HG03103 (cell line): ENCODE results near the gene AKAP11.

Experiments
- ATAC-seq: cut with Tn5 transposase; IDR thresholded peaks from one replicate; pipeline ENCODE4 v1.9.1; 2021; ENCODE audit warnings: low read depth; ENCODE audit not compliant: unreplicated experiment

Gene AKAP11

GRCh38 chr13:42274386-42275097 lies 2.6 kb downstream of the AKAP11 start:
- ATAC-seq, result no peak

- ATAC-seq, result peak; percentile 32
These were observed 3.1 kb downstream of the AKAP11 start for GRCh38 chr13:42275098-42275471.

DNA sequence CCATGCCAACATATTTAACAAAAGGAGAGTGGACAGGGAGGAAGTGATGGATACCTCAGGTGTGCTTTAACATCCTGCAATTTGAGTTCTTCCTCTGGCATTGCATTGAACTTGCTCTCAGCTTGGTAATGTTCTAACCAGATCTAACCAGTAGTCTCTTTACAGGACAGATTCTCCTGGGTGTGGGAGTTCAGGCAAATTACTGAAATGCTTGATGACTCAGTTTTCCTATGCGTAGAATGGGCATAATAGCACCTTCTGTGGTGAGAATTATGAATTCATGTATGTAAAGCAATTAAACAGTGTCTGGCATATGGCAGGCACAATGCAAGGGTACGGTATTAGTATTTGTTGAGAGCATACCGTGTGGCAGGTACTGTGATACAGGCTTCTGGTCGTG lies 3.6 kb downstream of the AKAP11 start:
- no peak for ATAC-seq

GRCh38 chr13:42276683-42277082 lies 4.7 kb downstream of the AKAP11 start:
- no peak for ATAC-seq

DNA sequence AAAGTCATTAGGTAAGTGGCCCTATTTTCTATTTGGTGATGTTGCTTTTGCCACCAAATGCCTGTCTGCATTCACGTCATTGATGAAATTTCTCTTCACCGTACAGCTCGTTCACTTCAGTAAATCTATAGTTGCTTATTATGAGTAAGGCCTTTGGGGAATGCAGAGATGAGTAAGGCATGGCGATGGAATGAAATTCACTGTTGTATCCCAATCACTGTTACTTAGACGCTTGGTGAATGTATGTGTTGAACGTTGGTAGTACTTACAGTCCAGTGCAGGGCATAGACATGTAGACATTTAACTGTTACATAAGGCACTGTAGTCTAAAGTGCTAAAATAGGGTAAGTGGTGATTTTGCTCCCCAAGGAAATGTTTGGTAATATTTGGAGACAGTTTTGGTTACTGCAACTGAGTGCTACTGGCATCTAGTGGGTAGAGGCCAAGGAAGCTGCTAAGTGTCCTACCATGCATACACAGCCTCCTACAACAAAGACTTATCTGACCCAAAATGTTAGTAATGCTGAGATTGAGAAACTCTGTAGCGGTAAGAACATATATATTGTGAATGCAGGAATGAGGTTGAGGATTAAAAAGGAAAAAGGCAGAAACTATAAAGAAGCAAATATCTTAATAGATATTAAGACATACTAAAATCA lies 5.8 kb downstream of the AKAP11 start:
- ATAC-seq, result no peak

DNA sequence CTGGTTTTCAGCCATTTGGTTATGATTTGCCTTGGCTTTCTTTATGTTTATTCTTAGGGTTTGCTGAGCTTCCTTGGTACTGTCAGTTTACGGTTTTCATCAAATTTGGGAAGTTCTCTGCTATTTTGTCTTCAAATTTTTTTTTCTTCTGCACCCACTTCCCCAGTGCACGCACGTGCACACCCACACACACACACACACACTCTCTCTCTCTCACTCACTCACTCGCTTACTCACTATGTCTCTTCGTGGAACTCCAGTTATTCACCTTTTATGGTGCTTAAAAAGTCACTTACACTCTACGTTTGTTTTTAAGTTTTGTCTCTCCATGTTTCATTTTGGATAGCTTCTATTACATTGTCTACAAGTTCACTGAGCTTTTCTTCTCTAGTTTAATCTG lies 7.1 kb downstream of the AKAP11 start:
- ATAC-seq, result no peak

GRCh38 chr13:42279986-42280385 lies 8.0 kb downstream of the AKAP11 start:
- ATAC-seq, result no peak

- no peak for ATAC-seq
These were observed 8.6 kb downstream of the AKAP11 start for GRCh38 chr13:42280537-42280936.

DNA sequence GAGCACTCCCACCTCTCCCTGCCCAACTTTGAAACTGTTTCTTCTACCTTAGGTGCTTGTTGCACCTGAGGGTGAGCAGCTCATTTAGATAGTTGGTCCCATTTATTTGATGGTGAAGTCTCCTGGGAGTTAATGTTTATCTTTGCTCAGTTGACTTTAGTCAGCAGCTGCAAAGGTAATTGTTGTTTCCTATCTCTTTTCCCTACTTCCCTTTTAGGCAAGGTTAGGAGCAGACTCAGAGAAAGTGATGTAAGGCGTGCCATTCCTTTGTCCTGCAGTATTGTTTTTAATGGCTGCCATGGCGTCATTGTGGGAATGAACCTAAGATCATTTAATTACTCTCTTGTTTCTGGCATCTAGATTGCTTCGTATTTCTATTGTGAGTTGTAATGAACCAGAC lies 11.6 kb downstream of the AKAP11 start:
- no peak for ATAC-seq

- no peak for ATAC-seq
These were observed 12.1 kb downstream of the AKAP11 start for GRCh38 chr13:42284068-42284467.

DNA sequence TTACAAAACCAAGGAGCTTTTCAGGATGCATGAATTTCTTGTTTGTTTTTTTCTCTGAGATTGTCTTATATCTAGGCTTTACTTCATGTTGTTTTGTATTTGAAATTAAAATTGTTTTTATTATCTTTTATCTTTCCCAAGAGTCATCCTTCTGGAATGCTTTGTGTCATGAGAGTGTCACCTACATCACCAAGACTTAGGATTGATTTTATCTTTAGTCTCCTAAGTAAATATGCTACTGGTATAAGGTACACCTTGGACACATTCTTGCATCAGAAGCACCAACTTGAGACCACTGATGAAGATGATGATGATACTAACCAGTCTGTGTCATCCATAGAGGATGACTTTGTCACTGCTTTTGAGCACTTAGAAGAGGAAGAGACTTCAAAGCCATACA lies 26.4 kb downstream of the AKAP11 start:
- no peak for ATAC-seq

DNA sequence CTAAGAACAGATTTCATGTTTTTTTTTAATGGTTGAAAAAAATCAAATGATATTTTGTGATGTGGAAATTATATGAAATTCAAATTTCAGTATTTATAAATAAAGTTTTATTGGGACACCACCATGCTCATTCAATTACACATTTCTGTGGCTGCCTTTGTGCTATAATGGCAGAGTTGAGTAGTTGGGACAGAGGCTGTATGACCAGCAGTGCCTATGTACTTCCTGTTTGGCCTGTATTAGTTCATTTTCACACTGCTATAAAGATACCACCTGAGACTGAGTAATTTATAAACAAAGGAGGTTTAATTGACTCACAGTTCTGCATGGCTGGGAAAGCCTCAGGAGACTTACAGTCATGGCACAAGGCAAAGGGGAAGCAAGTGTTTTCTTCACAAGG lies 33.6 kb downstream of the AKAP11 start:
- no peak for ATAC-seq

DNA sequence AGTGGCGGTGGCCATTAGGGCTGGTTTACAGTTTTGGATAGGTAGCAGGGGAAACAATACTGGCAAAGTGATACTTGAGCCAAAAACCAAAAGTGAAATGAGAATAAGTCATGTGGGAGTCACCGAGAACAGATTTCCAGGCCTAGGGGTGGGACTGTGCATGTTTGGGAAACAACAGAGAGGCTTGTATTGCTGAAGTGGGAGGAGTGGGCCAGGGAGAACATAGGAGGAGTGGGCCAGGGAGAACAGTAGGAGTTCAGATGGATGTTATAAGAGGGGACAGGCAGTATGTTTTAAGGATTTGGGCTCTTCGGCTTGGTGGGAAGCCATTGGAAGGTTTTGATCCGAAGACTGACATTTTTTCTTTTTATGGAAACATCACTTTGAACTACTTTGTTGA lies 35.5 kb downstream of the AKAP11 start:
- ATAC-seq, result no peak

DNA sequence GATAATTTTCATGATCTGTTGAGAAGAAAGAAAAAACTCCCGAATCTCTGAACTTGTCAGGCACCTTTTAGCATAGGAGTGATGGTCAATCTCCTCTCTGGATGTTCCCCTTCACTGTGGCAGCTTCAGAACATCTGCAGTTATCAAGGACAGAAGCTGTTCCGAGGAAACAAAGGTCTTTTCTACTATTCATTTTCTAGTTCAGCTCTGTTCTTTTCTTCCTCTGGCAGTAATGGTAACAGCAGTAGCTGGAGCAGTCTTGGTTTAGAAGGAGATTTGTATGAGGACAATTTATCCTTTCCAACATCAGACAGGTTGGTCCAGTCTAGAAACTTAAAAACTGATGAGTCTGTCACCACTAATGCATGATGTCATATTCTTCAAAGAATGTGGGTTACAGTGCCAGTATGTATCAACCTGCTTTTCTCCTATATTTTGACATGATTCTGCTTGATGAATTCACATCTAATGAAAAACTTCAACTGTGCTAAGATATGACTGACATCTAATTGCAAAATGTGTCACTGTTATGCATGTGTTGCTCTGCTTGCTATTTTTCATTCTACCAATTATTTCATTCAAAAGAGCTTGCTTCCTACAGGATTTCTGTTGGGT lies 41.0 kb downstream of the AKAP11 start:
- no peak for ATAC-seq

- no peak for ATAC-seq
These were observed 46.6 kb downstream of the AKAP11 start for GRCh38 chr13:42318570-42318969.

- ATAC-seq, result no peak
These were observed 48.4 kb downstream of the AKAP11 start for GRCh38 chr13:42320375-42320787.

DNA sequence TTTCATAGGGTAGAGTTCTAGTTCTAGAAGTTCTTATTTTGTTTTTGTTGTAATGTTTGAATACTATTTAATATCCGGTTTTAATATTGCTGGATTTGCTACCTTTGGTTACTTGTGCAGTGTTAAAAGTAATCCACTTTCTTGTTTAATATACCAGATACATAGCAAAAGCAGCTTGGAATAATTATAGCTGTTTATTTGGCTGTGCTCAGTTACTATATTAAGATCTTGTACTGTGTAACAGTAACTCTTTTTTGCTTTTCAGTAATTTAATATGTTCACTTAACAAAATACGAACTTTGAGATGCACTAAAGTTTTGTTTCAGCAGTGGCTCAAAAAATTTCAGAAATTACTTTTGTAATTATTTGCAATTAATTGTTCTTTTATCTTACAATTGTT lies 50.9 kb downstream of the AKAP11 start:
- ATAC-seq, result no peak

DNA sequence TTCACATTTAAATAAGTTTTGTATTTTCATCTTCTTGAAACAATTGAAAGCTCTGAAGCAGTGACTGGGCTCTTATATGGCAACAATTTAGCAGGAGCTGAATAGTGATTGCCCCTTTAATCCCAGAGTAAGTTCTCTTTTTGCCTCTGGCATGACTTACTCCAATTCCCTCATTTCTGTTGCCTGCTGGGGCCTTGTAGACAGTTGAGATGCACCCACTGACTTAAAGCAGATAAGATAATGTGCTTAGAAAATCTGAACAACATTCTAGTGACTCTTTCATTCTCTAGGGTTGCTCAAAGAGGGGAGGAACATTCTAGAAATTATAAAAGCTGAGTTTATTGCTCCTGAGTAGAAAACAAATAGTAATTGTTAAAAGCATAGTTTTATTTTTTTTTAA lies 52.8 kb downstream of the AKAP11 start:
- ATAC-seq, result no peak

- no peak for ATAC-seq
These were observed 55.8 kb downstream of the AKAP11 start for GRCh38 chr13:42327725-42328124.

GRCh38 chr13:42328672-42329071 lies 56.7 kb downstream of the AKAP11 start:
- ATAC-seq, result no peak

DNA sequence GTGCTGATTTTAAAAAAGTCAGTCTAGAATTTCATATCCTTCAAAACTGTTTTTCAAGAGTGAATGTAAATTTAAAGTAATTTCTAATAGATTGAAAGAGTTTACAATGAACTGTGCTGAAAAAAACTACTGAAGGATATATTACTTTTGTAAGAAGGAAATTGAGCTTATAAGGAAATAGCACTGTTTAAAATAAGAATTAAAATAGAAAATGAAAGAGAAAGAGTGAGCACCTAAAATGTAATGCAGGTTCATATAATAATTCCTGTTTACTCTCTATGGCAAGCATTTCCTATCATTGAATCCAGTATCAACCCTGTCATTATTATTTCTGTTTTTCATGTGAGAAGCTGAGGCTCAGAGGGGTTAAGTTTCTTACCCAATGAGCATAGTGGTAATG lies 57.3 kb downstream of the AKAP11 start:
- no peak for ATAC-seq

DNA sequence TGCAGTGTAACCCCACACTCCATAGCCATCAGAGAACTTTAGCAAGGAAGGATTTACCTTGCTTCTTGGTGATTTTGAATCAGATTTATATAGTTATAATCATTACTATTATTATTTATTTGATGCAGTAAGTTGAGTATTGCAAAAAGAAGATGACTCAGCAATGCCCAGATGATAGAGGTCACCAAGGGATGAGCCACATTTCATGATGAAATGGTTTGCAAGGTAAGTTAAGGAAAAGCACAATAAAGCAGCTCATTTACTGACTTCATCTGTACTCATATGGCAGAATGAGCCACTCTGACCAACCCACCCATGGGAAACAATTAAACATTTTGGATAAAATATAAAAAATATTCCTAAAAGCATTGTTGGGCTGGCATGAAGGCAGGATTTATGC lies 59.1 kb downstream of the AKAP11 start:
- ATAC-seq, result no peak
